Parathyroid adenoma (tissue), 2 donors: ENCODE measurements around the gene EXOC7.

Experiments used
- H2AFZ ChIP-seq: fragments of 300-600 bp; sonication (generic); one replicate; pipeline ENCODE4 v1.7.0; 2017; ENCODE audit warnings: antibody characterized with exemption, mild to moderate bottlenecking
- H3K27ac ChIP-seq: fragments of 300-600 bp; sonication (generic); one replicate; pipeline ENCODE4 v1.7.0; 2017
- H3K27me3 ChIP-seq: fragments of 300-600 bp; sonication (generic); one replicate; pipeline ENCODE4 v1.7.0; 2017; ENCODE audit warnings: low read length; ENCODE audit not compliant: control insufficient read depth, insufficient read depth
- H3K36me3 ChIP-seq: fragments of 300-600 bp; sonication (generic); one replicate; pipeline ENCODE4 v1.7.0; 2017; ENCODE audit warnings: low read length; ENCODE audit not compliant: control insufficient read depth, insufficient read depth
- H3K4me1 ChIP-seq: fragments of 300-600 bp; sonication (generic); one replicate; pipeline ENCODE4 v1.7.0; 2017; ENCODE audit warnings: control low read depth
- H3K4me2 ChIP-seq: fragments of 300-600 bp; sonication (generic); one replicate; pipeline ENCODE4 v1.7.0; 2017; ENCODE audit warnings: low read length
- H3K4me3 ChIP-seq: fragments of 300-600 bp; sonication (generic); one replicate; pipeline ENCODE4 v1.7.0; 2017; ENCODE audit warnings: low read depth, low read length
- H3K79me2 ChIP-seq: fragments of 300-600 bp; sonication (generic); one replicate; pipeline ENCODE4 v1.7.0; 2017; ENCODE audit warnings: control low read depth
- H3K9ac ChIP-seq: fragments of 300-600 bp; sonication (generic); one replicate; pipeline ENCODE4 v1.7.0; 2017; ENCODE audit warnings: mild to moderate bottlenecking
- H3K9me3 ChIP-seq: fragments of 300-600 bp; sonication (generic); one replicate; pipeline ENCODE4 v1.7.0; 2017; ENCODE audit warnings: low read length; ENCODE audit not compliant: control insufficient read depth
- TF ChIP-seq, protein P1 (sequence below): fragments of 300-600 bp; sonication (generic); IDR thresholded peaks from one replicate; pipeline ENCODE4 v1.7.0; 2017; ENCODE audit warnings: antibody characterized with exemption, mild to moderate bottlenecking
- donor health status: primary hyperparathyroidism.

The EXOC7 gene

GRCh38 chr17:76039121-76039520, 64.5 kb downstream of the EXOC7 start:
- H3K27me3 ChIP-seq = no peaks in the 10 kb centered on the region
- no peaks in the 10 kb centered on the region for H3K79me2 ChIP-seq
- no peaks in the 10 kb centered on the region for H3K36me3 ChIP-seq
- TF ChIP-seq, protein P1, sequence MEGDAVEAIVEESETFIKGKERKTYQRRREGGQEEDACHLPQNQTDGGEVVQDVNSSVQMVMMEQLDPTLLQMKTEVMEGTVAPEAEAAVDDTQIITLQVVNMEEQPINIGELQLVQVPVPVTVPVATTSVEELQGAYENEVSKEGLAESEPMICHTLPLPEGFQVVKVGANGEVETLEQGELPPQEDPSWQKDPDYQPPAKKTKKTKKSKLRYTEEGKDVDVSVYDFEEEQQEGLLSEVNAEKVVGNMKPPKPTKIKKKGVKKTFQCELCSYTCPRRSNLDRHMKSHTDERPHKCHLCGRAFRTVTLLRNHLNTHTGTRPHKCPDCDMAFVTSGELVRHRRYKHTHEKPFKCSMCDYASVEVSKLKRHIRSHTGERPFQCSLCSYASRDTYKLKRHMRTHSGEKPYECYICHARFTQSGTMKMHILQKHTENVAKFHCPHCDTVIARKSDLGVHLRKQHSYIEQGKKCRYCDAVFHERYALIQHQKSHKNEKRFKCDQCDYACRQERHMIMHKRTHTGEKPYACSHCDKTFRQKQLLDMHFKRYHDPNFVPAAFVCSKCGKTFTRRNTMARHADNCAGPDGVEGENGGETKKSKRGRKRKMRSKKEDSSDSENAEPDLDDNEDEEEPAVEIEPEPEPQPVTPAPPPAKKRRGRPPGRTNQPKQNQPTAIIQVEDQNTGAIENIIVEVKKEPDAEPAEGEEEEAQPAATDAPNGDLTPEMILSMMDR = no peak
- no peaks in the 10 kb centered on the region for H3K9me3 ChIP-seq
- no peak overlapping the region for H3K4me3 ChIP-seq
- H2AFZ ChIP-seq = no peak overlapping the region
- H3K9ac ChIP-seq = no peak overlapping the region
- H3K4me1 ChIP-seq = no peaks in the 10 kb centered on the region
- H3K4me2 ChIP-seq = no peak overlapping the region
- no peak overlapping the region for H3K27ac ChIP-seq

DNA sequence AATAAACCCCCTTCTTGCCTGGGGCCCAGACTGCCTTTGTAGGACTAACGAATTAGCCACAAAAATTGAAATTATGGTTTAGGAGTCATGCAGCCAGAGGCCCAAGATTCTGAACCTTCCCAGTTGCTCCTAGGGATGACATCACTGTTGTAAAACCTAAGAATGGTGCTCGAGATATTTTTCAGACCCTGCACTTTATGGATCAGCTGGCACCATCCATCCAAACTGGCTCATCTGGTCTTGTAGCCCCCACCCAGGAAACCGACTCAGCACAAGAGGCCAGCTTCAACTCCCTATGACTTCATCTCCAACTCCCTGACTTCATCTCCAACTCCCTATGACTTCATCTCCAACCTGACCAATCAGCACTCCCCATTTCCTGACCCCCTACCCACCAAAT, 65.5 kb downstream of the EXOC7 start:
- Histone ChIP-seq H3K4me2 (no peak overlapping the region), H3K4me1 (no peaks in the 10 kb centered on the region), H3K27ac (no peak overlapping the region), H3K9me3 (no peaks in the 10 kb centered on the region), H3K9ac (no peak overlapping the region), H3K36me3 (no peaks in the 10 kb centered on the region), H3K27me3 (no peaks in the 10 kb centered on the region), H3K4me3 (no peak overlapping the region), H3K79me2 (no peaks in the 10 kb centered on the region), H2AFZ (no peak overlapping the region)
- TF ChIP-seq, protein P1 = no peak

- H3K27me3 ChIP-seq = no peaks in the 10 kb centered on the region
- TF ChIP-seq, protein P1 = no peak
- no peak overlapping the region for H3K4me2 ChIP-seq
- H3K79me2 ChIP-seq = no peaks in the 10 kb centered on the region
- no peak overlapping the region for H2AFZ ChIP-seq
- peaks cover 4% of the 10 kb centered on the region for H3K4me1 ChIP-seq
- H3K4me3 ChIP-seq = no peak overlapping the region
- H3K36me3 ChIP-seq = no peaks in the 10 kb centered on the region
- H3K9me3 ChIP-seq = no peaks in the 10 kb centered on the region
- H3K9ac ChIP-seq = no peak overlapping the region
- H3K27ac ChIP-seq = no peak overlapping the region
These were observed 66.9 kb downstream of the EXOC7 start for GRCh38 chr17:76036497-76037261.

GRCh38 chr17:76034428-76035350, 68.9 kb downstream of the EXOC7 start:
- Histone ChIP-seq H3K79me2 (no peaks in the 10 kb centered on the region), H3K4me3 (no peak overlapping the region), H3K4me1 (peaks cover 7% of the 10 kb centered on the region), H3K27me3 (no peaks in the 10 kb centered on the region), H2AFZ (no peak overlapping the region), H3K27ac (no peak overlapping the region), H3K36me3 (no peaks in the 10 kb centered on the region), H3K4me2 (no peak overlapping the region), H3K9me3 (no peaks in the 10 kb centered on the region), H3K9ac (no peak overlapping the region)
- TF ChIP-seq, protein P1 = no peak
